HEK293 (cell line): Measurements from ENCODE around the gene R3HDM2.

Source experiments
- CTCF ChIP-seq: fragments of 450-650 bp; formaldehyde crosslinking; IDR thresholded peaks from 2 replicates; pipeline ENCODE4 v1.5.1; 2016; ENCODE audit warnings: missing biosample characterization, missing genetic modification characterization
- REST ChIP-seq: fragments of 450-650 bp; formaldehyde crosslinking; IDR thresholded peaks from 2 replicates; pipeline ENCODE4 v1.5.1; 2016; ENCODE audit warnings: missing biosample characterization, missing genetic modification characterization
- ZBTB1 ChIP-seq: fragments of 450-650 bp; formaldehyde crosslinking; IDR thresholded peaks from 2 replicates; pipeline ENCODE4 v1.5.1; 2016; ENCODE audit warnings: missing biosample characterization, missing genetic modification characterization
- ZNF133 ChIP-seq: fragments of 450-650 bp; formaldehyde crosslinking; IDR thresholded peaks from 2 replicates; pipeline ENCODE4 v1.5.1; 2016; ENCODE audit warnings: missing biosample characterization, missing genetic modification characterization
- ZNF274 ChIP-seq, 2 experiments: fragments of 200-500 bp in 1 of 2; fragments of 450-650 bp in 1 of 2; sonication (Bioruptor generic) in 1 of 2; formaldehyde crosslinking in 1 of 2; IDR thresholded peaks; 2 replicates each; pipeline versions ENCODE4 v1.5.1 to v1.6.1; 2014 to 2016; ENCODE audit warnings: borderline replicate concordance in 1 of 2, inconsistent platforms in 1 of 2, low read length in 1 of 2, missing biosample characterization in 1 of 2, missing genetic modification characterization in 1 of 2
- ZNF610 ChIP-seq: fragments of 450-650 bp; formaldehyde crosslinking; IDR thresholded peaks from 2 replicates; pipeline ENCODE4 v1.5.1; 2016; ENCODE audit warnings: missing biosample characterization, missing genetic modification characterization, borderline replicate concordance
- ZNF704 ChIP-seq: fragments of 450-650 bp; formaldehyde crosslinking; IDR thresholded peaks from 2 replicates; pipeline ENCODE4 v1.5.1; 2016; ENCODE audit warnings: missing biosample characterization, missing genetic modification characterization

GRCh38 chr12:57465747-57466505 lies 35.1 kb upstream of the R3HDM2 start:
- TF ChIP-seq REST (tag by site-specific recombination) (no peak), ZNF133 (tag by site-specific recombination) (no peak), ZNF274 (IDR thresholded peaks at IDR 0.05; ENCODE audit: low read length) (no peak), ZNF274 (tag by site-specific recombination; IDR thresholded peaks at IDR 0.05; ENCODE audit: borderline replicate concordance) (no peak), CTCF (no peak), ZNF704 (tag by site-specific recombination) (no peak), ZNF610 (tag by site-specific recombination) (no peak), ZBTB1 (tag by site-specific recombination) (no peak)
